Progenitor cell of endocrine pancreas (in vitro differentiated cells): Measurements from ENCODE around the gene RAPGEF4. TPM values are rescaled to one million over a fixed set of nuclear protein-coding genes. Genes with fewer than 3 reads are reported as not detected.
A peak's percentile ranks its signal among the peaks of the same experiment; 100 is the strongest.

ENCODE experiments used
- DNase-seq: peaks from one replicate; pipeline ENCODE4 v3.0.0; 2021; ENCODE audit warnings: low spot score; ENCODE audit not compliant: unreplicated experiment
- H3K27ac Mint-ChIP-seq: 2 replicates; pipeline ENCODE4 v1.8.0; 2021; ENCODE audit warnings: mild to moderate bottlenecking, moderate library complexity, mixed read lengths
- H3K27me3 Mint-ChIP-seq: 2 replicates; pipeline ENCODE4 v1.8.0; 2021; ENCODE audit warnings: mixed read lengths
- H3K36me3 Mint-ChIP-seq: 2 replicates; pipeline ENCODE4 v1.8.0; 2022; ENCODE audit warnings: mixed read lengths; ENCODE audit not compliant: insufficient read depth
- H3K4me1 Mint-ChIP-seq: 2 replicates; pipeline ENCODE4 v1.8.0; 2021; ENCODE audit warnings: low read depth, mixed read lengths
- H3K4me3 Mint-ChIP-seq: 2 replicates; pipeline ENCODE4 v1.8.0; 2021; ENCODE audit warnings: low read depth, mild to moderate bottlenecking, moderate library complexity, mixed read lengths
- H3K9me3 Mint-ChIP-seq: 2 replicates; pipeline ENCODE4 v1.8.0; 2021; ENCODE audit warnings: low read depth, mixed read lengths
- total RNA-seq: library from RNA; stranded (reverse); gene quantifications from 2 replicates; pipeline ENCODE4 v1.2.1, GENCODE V29; 2021
- TF ChIP-seq, protein P1 (sequence below): fragments of 200-600 bp; sonication (generic); IDR thresholded peaks from one replicate; pipeline ENCODE4 v1.5.0; 2021; ENCODE audit warnings: antibody characterized with exemption, mild to moderate bottlenecking; ENCODE audit not compliant: unreplicated experiment

Gene RAPGEF4
- total RNA-seq, 1 donor from 2014 or later: 8.6 TPM

DNA sequence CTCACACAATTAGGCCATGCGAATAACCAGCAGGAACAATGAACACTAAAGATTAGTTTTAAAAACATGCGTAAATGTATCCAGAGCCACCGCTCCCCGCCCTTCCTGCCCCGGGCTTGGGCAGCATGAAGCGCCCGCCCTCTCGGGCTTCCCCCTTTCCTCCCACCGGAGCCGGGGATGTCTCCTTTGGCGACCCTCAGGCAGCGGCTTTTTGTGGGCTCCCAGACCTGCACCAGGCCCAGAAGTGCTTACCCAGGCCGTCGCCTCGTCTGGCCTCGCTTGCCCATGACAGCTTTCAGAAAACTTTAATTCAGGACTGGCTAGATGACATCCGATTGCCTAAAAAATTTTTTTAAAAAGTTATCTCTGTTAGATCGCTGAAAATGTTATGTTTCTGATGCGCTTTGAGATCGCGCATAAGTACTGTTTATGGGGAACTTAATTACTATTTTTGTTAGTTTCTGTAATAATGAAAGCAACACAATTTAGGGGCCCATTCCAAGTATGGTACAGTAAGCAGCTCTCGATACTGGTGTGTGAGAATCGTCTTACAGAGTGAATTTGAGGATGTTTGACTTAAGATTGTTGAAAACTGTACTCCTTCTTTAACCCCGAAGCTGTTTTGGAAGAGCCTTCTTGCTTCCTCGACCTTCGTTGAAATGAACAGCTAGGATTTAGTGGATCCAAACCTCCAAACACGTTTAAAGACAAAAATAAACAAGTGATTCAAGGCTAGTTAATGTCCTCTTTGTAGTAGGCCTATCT lies 341.1 kb downstream of the RAPGEF4 start:
- Mint-ChIP-seq H3K4me3 (peak overlapping the region; percentile 88), H3K9me3 (peaks cover 3% of the 10 kb centered on the region), H3K36me3 (peaks cover 5% of the 10 kb centered on the region), H3K27ac (peak overlapping the region; percentile 93), H3K27me3 (peaks cover 13% of the 10 kb centered on the region), H3K4me1 (peaks cover 15% of the 10 kb centered on the region)
- TF ChIP-seq, protein P1, sequence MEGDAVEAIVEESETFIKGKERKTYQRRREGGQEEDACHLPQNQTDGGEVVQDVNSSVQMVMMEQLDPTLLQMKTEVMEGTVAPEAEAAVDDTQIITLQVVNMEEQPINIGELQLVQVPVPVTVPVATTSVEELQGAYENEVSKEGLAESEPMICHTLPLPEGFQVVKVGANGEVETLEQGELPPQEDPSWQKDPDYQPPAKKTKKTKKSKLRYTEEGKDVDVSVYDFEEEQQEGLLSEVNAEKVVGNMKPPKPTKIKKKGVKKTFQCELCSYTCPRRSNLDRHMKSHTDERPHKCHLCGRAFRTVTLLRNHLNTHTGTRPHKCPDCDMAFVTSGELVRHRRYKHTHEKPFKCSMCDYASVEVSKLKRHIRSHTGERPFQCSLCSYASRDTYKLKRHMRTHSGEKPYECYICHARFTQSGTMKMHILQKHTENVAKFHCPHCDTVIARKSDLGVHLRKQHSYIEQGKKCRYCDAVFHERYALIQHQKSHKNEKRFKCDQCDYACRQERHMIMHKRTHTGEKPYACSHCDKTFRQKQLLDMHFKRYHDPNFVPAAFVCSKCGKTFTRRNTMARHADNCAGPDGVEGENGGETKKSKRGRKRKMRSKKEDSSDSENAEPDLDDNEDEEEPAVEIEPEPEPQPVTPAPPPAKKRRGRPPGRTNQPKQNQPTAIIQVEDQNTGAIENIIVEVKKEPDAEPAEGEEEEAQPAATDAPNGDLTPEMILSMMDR: no peak
- DNase-seq: peak; percentile 17

DNA sequence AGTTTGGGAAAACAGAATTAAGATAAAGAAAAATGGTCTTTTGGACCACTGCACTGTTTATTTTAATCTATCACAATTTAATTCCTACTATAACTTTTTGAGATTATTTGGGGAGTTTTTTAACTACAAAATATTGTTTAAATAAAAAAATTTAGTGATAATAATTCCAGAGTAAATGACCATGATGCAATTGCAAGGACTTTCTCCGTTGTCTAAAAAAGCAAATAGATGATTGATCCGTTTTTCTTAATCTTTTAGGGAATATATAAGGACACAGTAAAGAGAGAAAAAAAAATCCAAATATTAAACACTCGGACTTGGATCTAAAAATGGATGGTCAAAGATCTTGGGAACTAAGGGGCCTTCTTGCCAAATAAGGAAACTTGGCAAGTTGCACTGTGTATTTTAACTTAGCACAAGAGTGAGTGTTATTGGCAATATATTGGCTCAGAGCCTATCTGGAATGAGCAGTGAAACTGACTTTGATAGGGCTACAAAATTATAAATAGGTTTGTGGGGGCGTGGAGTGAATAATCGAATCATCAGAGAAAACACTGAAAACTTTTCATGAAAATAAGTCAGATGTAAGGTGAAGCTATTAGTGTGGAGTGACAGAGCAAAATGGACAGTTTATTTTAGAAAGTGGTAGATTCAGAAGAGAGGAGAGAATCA lies 342.0 kb downstream of the RAPGEF4 start:
- Mint-ChIP-seq H3K36me3 (peaks cover 8% of the 10 kb centered on the region), H3K4me3 (peak overlapping the region; percentile 88), H3K4me1 (peaks cover 15% of the 10 kb centered on the region), H3K27me3 (peaks cover 5% of the 10 kb centered on the region), H3K9me3 (peaks cover 3% of the 10 kb centered on the region), H3K27ac (peak overlapping the region; percentile 93)
- no peak for DNase-seq
- TF ChIP-seq, protein P1: no peak

DNA sequence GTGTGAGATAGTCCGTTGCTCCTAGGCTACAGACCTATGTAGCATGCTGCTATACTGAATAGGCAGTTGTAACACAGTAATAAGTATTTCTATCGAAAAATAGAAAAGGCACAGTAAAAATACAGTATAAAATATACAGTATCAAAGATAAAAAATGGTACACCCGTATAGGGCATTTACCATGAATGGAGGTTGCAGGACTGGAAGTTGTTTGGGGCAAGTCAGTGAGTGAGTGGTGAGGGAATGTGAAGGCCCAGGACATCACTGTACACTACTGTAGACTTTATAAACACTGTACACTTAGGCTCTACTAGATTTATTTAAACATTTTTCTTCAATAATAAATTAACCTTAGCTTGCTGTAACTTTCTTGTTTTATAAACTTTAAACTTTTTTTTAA lies 343.5 kb downstream of the RAPGEF4 start:
- Mint-ChIP-seq H3K9me3 (peaks cover 3% of the 10 kb centered on the region), H3K27me3 (peaks cover 5% of the 10 kb centered on the region), H3K4me3 (no peak overlapping the region), H3K4me1 (peaks cover 15% of the 10 kb centered on the region), H3K27ac (no peak overlapping the region), H3K36me3 (peaks cover 8% of the 10 kb centered on the region)
- TF ChIP-seq, protein P1: no peak
- DNase-seq: no peak

DNA sequence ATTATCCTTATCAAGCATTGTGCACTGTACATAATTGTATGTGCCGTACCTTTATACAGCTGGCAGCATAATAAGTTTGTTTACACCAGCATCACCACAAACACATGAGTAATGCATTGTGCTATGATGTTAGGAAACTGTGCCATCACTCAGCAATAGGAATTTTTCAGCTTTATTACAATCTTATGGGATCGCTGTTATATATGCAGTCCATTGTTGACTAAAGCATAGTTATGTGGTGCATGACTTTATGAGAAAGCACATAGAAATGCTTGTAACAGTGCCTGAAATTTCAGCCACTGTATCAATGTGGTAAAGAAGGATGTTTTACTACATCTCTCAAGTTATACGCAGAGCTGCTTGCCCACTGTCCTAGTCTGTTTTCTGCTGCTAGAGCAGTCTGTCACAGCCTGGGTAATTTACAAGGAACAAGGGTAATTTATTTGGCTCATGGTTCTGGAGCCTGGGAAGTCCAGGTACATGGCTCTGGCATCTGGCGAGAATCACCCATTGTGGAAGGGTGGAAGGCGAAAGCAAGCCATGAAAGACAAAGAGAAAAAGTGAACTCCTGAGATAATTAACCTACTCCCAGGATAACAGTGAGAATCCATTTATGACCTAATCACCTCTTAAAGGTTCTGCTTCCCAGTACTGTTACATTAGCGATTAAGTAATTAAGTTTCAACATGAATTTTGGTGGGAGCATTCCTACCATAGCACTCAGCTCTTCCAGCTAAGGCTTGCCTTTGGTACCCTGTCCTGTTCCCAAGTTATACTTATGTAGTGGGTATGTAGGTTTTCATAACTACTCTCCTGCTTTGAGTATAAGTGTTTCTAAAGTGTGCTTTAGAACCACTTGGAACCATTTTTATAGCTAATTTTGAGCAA lies 344.6 kb downstream of the RAPGEF4 start:
- DNase-seq: no peak
- H3K27me3 Mint-ChIP-seq: peaks cover under 1% of the 10 kb centered on the region
- peak overlapping the region; percentile 27 for H3K27ac Mint-ChIP-seq
- peaks cover 8% of the 10 kb centered on the region for H3K36me3 Mint-ChIP-seq
- TF ChIP-seq, protein P1: no peak
- no peak overlapping the region for H3K4me3 Mint-ChIP-seq
- peaks cover 12% of the 10 kb centered on the region for H3K4me1 Mint-ChIP-seq
- peaks cover 3% of the 10 kb centered on the region for H3K9me3 Mint-ChIP-seq

DNA sequence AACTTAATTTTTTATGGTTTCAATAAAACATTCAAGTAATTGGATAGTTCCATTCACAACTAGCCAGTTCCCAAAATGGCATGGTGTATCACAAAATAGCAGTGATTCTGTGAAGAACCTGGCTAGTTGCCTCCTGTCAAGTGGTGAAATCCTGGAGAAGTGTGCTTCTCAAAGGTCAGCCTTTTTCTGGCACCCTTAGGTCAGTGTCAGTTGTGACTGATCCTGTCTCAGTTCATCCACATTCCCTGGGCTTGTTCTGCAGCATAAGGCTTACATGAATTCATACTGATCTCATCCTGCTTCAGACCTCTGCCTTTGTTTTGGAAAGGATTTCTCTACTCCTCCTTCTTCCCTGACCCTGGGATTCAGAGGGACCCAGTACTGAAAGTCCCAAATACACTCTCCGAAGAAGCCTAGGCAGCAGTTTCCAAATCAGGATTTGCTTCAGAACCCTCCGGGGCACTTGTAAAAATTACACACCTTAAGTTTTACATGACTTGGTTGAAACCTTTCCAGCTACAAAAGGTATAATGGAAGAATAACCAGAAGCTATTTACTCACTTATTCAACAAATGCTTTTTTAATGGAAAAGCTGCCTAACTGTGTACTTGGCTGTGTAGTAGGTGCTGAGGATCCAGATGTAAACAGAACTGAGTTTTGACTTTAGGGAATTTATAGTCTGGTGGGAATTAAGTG lies 351.0 kb downstream of the RAPGEF4 start:
- H3K9me3 Mint-ChIP-seq: peaks cover 4% of the 10 kb centered on the region
- TF ChIP-seq, protein P1: no peak

More for the DNA sequence above, 351.0 kb downstream of the RAPGEF4 start:
- no peak overlapping the region for H3K4me3 Mint-ChIP-seq
- H3K27ac Mint-ChIP-seq: no peak overlapping the region
- no peaks in the 10 kb centered on the region for H3K27me3 Mint-ChIP-seq
- DNase-seq: no peak
- peaks cover 3% of the 10 kb centered on the region for H3K36me3 Mint-ChIP-seq
- H3K4me1 Mint-ChIP-seq: peaks cover 13% of the 10 kb centered on the region
